Kidney epithelial cell (primary cell): Measurements from ENCODE around the gene PDZRN4. TPM values are rescaled to one million over a fixed set of nuclear protein-coding genes. Genes with fewer than 3 reads are reported as not detected.

Experiments
- DNase-seq: peaks from one replicate; pipeline ENCODE4 v3.0.0-alpha.2; 2010; ENCODE audit warnings: low read depth
- H3K27me3 ChIP-seq: 2 replicates; pipeline ENCODE4 v1.6.0; 2011; ENCODE audit warnings: low read length; ENCODE audit not compliant: control insufficient read depth, insufficient read depth
- H3K36me3 ChIP-seq: 2 replicates; pipeline ENCODE4 v1.5.1; 2011; ENCODE audit warnings: low read length; ENCODE audit not compliant: control insufficient read depth, insufficient read depth
- H3K4me3 ChIP-seq: 2 replicates; pipeline ENCODE4 v1.5.1; 2011; ENCODE audit warnings: low read depth, mild to moderate bottlenecking, control low read depth, low read length
- total RNA-seq: library from RNA; depleted of rRNA; stranded (reverse); fragments of >200 nt; gene quantifications from 2 replicates; pipeline ENCODE4 v1.2.3, GENCODE V29; 2015
- TF ChIP-seq, protein P1 (sequence below): IDR thresholded peaks from 2 replicates; pipeline ENCODE4 v1.5.1; 2011; ENCODE audit warnings: mild to moderate bottlenecking, moderate library complexity, low read length, control low read depth, inconsistent platforms; ENCODE audit not compliant: insufficient read depth, poor library complexity, severe bottlenecking

The PDZRN4 gene
- total RNA-seq, 1 donor from 2014 or later = not detected

DNA sequence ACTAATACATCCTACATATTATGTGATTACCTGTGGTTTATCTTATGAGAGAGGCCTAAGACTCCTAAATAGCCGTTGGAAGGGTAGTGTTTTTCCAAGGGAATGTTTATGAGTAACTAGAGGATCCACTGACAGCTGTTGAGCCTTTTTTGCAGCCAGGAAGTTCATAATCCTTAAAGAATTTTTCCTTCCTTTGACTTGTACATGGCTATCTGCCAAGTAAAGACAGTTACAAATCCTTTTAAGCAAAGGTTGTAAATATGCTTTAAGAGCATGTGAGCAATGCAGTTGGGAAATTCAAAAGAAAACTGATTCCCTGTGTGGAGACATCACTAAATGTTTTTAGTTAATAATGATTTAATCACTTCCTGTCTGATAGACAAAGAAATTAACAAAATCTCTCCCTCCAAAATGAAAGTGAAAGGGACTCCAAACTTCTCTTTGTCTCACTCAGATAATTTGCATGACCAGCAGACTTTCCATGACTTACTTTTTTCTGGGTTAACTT, 333.8 kb downstream of the PDZRN4 start:
- Histone ChIP-seq H3K36me3 (no peaks in the 10 kb centered on the region), H3K27me3 (no peaks in the 10 kb centered on the region), H3K4me3 (no peak overlapping the region)
- TF ChIP-seq, protein P1, sequence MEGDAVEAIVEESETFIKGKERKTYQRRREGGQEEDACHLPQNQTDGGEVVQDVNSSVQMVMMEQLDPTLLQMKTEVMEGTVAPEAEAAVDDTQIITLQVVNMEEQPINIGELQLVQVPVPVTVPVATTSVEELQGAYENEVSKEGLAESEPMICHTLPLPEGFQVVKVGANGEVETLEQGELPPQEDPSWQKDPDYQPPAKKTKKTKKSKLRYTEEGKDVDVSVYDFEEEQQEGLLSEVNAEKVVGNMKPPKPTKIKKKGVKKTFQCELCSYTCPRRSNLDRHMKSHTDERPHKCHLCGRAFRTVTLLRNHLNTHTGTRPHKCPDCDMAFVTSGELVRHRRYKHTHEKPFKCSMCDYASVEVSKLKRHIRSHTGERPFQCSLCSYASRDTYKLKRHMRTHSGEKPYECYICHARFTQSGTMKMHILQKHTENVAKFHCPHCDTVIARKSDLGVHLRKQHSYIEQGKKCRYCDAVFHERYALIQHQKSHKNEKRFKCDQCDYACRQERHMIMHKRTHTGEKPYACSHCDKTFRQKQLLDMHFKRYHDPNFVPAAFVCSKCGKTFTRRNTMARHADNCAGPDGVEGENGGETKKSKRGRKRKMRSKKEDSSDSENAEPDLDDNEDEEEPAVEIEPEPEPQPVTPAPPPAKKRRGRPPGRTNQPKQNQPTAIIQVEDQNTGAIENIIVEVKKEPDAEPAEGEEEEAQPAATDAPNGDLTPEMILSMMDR = no peak
- peak; percentile 71 for DNase-seq

DNA sequence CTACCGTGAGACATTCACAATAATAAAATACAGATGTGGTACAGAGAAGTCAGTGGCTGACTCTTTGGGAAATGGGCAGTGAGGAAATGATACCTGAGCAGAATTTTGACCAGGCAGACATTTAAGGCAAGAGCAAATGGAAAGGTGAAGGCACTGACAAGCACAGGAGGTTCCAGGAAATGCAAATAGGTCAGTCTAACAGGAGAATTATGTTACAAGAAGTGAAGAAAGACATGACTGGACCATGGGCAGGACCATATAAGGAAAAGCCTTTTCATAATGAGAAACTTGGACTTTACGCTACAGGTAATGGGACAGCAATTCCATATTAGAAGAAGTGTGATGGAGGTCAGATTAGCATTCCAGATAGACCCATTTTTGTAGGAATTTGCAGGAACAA, 338.9 kb downstream of the PDZRN4 start:
- TF ChIP-seq, protein P1 = no peak
- DNase-seq = no peak

DNA sequence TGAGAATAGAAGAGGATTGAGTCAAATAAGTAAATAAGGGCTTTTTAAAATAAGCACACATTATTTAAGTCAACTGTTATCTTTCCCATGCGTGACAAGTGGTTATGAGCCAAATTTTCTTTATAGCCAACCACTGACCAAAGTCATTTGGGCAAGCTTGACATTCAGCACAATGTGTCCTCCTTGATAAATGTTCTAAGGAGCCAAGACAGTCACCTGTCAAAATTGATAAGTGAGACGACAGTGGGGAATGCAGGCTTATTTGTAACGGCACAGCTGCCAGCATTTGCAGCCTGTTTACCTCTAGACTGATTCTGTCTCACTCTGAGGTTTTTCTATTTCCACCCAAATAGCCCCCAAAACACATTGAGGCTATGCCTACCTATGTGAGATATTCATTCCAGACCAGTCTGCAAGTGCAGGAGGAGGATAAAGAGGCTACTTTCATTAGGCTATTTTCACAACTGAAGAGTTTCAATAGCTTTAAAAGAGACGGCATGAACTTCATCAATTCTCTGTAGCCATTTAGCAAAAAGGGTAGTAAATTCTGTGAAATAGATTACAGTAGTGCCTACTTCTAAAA, 339.5 kb downstream of the PDZRN4 start:
- TF ChIP-seq, protein P1 = no peak
- DNase-seq = no peak
- H3K27me3 ChIP-seq = no peaks in the 10 kb centered on the region
- no peaks in the 10 kb centered on the region for H3K36me3 ChIP-seq
- no peak overlapping the region for H3K4me3 ChIP-seq

More for the DNA sequence above, 338.9 kb downstream of the PDZRN4 start:
- Histone ChIP-seq H3K27me3 (no peaks in the 10 kb centered on the region), H3K36me3 (no peaks in the 10 kb centered on the region), H3K4me3 (no peak overlapping the region)

DNA sequence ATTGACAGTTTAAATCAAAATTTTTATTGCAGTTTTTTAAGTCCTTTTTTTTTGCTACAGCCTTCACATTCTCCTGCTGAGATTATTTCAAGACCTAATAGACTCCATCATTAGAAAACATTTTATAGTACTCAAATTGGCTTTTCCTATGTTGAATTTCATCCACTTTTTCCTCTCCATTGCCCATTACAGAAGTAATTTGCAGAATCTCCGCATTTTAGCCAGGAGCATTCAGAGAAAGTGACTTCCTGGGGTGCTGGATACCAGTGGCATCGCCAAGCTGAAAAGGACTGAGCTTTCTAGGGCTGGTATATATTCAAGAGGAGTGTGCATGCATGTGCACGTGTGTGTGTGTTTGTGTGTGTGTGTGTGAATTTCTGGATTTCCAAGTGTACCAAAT, 340.8 kb downstream of the PDZRN4 start:
- Histone ChIP-seq H3K4me3 (no peak overlapping the region), H3K36me3 (no peaks in the 10 kb centered on the region), H3K27me3 (no peaks in the 10 kb centered on the region)
- no peak for DNase-seq
- TF ChIP-seq, protein P1 = no peak

DNA sequence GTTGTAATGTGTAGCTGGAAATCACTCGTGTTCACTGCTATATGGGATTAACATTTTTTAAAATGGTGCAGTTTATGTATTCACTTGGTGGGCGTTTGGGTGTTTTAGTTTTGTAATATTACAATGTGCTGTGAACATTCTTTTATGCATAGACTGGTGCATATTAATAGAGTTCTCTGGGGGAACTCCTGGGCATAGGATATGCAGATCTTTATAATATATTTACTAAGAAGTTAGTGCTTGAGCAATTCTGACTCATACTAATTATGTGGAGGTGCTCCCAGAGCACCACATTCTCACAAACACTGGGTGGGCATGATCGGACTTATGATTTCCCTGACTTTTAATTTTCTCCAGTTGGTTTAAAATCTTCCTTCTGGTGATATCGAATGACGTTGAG, 342.3 kb downstream of the PDZRN4 start:
- TF ChIP-seq, protein P1 = no peak
- DNase-seq = no peak
- H3K36me3 ChIP-seq = no peaks in the 10 kb centered on the region

More for the DNA sequence above, 342.3 kb downstream of the PDZRN4 start:
- Histone ChIP-seq H3K4me3 (no peak overlapping the region), H3K27me3 (no peaks in the 10 kb centered on the region)
